DOHH2 (cell line): Measurements from ENCODE around the gene ADRA1B.
"Not testable (repeated sequence)": the region's sequence is repeated elsewhere in the genome, so short reads cannot be mapped to it uniquely, and the experiment has no call there.

Experiments
- H3F3A ChIP-seq: fragments of 200-600 bp; sonication (generic), shearing (Covaris generic); 2 replicates; pipeline ENCODE4 v1.6.0; 2016; ENCODE audit warnings: antibody characterized with exemption, mild to moderate bottlenecking; ENCODE audit not compliant: control insufficient read depth, insufficient read depth
- H3K27ac ChIP-seq: fragments of 200-600 bp; sonication (generic); 2 replicates; pipeline ENCODE4 v1.5.1; 2014; ENCODE audit warnings: low read depth, mild to moderate bottlenecking, low read length, moderate library complexity
- H3K27me3 ChIP-seq: fragments of 200-600 bp; sonication (generic); 2 replicates; pipeline ENCODE4 v1.6.1; 2014; ENCODE audit warnings: mild to moderate bottlenecking, low read length, mixed read lengths; ENCODE audit not compliant: control insufficient read depth
- H3K36me3 ChIP-seq: fragments of 200-600 bp; sonication (generic); 2 replicates; pipeline ENCODE4 v1.6.1; 2014; ENCODE audit warnings: mild to moderate bottlenecking, low read length, moderate library complexity, mixed read lengths; ENCODE audit not compliant: control insufficient read depth
- H3K4me1 ChIP-seq: fragments of 200-600 bp; sonication (generic); 2 replicates; pipeline ENCODE4 v1.6.1; 2014; ENCODE audit warnings: mild to moderate bottlenecking, low read length, mixed read lengths; ENCODE audit not compliant: control insufficient read depth
- H3K4me2 ChIP-seq: fragments of 200-600 bp; sonication (generic); 2 replicates; pipeline ENCODE4 v1.6.0; 2014; ENCODE audit warnings: mild to moderate bottlenecking, low read length, moderate library complexity
- H3K4me3 ChIP-seq: fragments of 200-600 bp; sonication (generic); 2 replicates; pipeline ENCODE4 v1.5.1; 2014; ENCODE audit warnings: mild to moderate bottlenecking, low read length, mixed read lengths
- H3K79me2 ChIP-seq: fragments of 200-600 bp; sonication (generic); 2 replicates; pipeline ENCODE4 v1.6.1; 2014; ENCODE audit warnings: mild to moderate bottlenecking, low read length, mixed read lengths; ENCODE audit not compliant: control insufficient read depth
- H3K9me2 ChIP-seq: fragments of 200-600 bp; sonication (generic); replicated peaks from 2 replicates; pipeline ENCODE4 v1.6.1; 2014; ENCODE audit warnings: mild to moderate bottlenecking, low read length, mixed read lengths; ENCODE audit not compliant: control insufficient read depth
- H3K9me3 ChIP-seq: fragments of 200-600 bp; sonication (generic); 2 replicates; pipeline ENCODE4 v1.6.1; 2014; ENCODE audit warnings: antibody characterized with exemption, low read length, mixed read lengths; ENCODE audit not compliant: control insufficient read depth, insufficient read depth
- H4K20me1 ChIP-seq: fragments of 200-600 bp; sonication (generic); 2 replicates; pipeline ENCODE4 v1.6.0; 2014; ENCODE audit warnings: low read depth, mild to moderate bottlenecking, antibody characterized with exemption, low read length, moderate library complexity; ENCODE audit not compliant: control insufficient read depth, insufficient read depth
- EZH2phosphoT487 ChIP-seq: fragments of 200-600 bp; sonication (generic); IDR thresholded peaks from 2 replicates; pipeline ENCODE4 v1.6.1; 2017; ENCODE audit warnings: borderline replicate concordance, mild to moderate bottlenecking, antibody characterized with exemption, low read length, moderate library complexity, mixed read lengths
- TF ChIP-seq, protein P1 (sequence below): fragments of 200-600 bp; sonication (generic); IDR thresholded peaks from one replicate; pipeline ENCODE4 v1.5.1; 2014; ENCODE audit warnings: antibody characterized with exemption, mild to moderate bottlenecking, low read depth, low read length; ENCODE audit not compliant: poor library complexity, severe bottlenecking

ADRA1B gene

GRCh38 chr5:160009591-160009989, 93.3 kb downstream of the ADRA1B start:
- Histone ChIP-seq H3F3A (no peaks in the 10 kb centered on the region), H3K4me1 (peaks cover 25% of the 10 kb centered on the region), H3K4me2 (peak overlapping the region; percentile 91), H3K9me3 (no peaks in the 10 kb centered on the region), H3K36me3 (peaks cover 23% of the 10 kb centered on the region), H3K27me3 (no peaks in the 10 kb centered on the region), H3K27ac (no peak overlapping the region), H3K9me2 (no peaks in the 10 kb centered on the region), H3K79me2 (peaks cover 33% of the 10 kb centered on the region), H3K4me3 (peak overlapping the region; percentile 91), H4K20me1 (no peaks in the 10 kb centered on the region)
- TF ChIP-seq, protein P1, sequence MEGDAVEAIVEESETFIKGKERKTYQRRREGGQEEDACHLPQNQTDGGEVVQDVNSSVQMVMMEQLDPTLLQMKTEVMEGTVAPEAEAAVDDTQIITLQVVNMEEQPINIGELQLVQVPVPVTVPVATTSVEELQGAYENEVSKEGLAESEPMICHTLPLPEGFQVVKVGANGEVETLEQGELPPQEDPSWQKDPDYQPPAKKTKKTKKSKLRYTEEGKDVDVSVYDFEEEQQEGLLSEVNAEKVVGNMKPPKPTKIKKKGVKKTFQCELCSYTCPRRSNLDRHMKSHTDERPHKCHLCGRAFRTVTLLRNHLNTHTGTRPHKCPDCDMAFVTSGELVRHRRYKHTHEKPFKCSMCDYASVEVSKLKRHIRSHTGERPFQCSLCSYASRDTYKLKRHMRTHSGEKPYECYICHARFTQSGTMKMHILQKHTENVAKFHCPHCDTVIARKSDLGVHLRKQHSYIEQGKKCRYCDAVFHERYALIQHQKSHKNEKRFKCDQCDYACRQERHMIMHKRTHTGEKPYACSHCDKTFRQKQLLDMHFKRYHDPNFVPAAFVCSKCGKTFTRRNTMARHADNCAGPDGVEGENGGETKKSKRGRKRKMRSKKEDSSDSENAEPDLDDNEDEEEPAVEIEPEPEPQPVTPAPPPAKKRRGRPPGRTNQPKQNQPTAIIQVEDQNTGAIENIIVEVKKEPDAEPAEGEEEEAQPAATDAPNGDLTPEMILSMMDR = no peak
- no peak for TF ChIP-seq EZH2phosphoT487

DNA sequence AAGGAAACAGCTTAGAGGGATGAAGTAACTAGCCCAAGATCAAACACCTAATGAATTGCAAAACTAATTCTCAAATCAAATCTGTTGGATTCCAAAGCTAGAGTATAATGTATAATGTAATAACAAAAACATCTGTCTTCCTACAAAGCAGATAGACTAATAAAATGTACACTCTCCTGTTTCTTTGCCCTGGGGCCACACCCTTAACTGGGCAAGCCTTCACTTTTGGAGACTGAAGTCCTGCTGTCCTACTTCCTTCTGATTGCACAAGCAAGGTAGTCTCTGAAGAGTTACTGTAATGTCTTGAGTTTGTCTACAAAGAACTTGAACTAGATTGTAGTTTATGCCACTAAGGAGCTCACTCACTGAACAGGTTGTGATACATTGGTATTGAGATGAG, 95.2 kb downstream of the ADRA1B start:
- H3K79me2 ChIP-seq = peaks cover 42% of the 10 kb centered on the region

GRCh38 chr5:160014197-160014596, 97.9 kb downstream of the ADRA1B start:
- H3F3A ChIP-seq, H3K4me2 ChIP-seq, H3K4me3 ChIP-seq, H4K20me1 ChIP-seq, H3K27me3 ChIP-seq, H3K9me2 ChIP-seq, H3K9me3 ChIP-seq, H3K27ac ChIP-seq: not testable (repeated sequence)
- peaks cover 40% of the 10 kb centered on the region for H3K36me3 ChIP-seq
- H3K4me1 ChIP-seq = peaks cover 21% of the 10 kb centered on the region
- H3K79me2 ChIP-seq = peaks cover 43% of the 10 kb centered on the region

More for the DNA sequence above, 95.2 kb downstream of the ADRA1B start:
- no peak for TF ChIP-seq EZH2phosphoT487
- TF ChIP-seq, protein P1 = no peak
- H3K4me3 ChIP-seq = no peak overlapping the region
- H3K4me2 ChIP-seq = peak overlapping the region; percentile 91
- H3K9me2 ChIP-seq = no peaks in the 10 kb centered on the region
- H3K27ac ChIP-seq = no peak overlapping the region
- H3F3A ChIP-seq = no peaks in the 10 kb centered on the region
- H3K27me3 ChIP-seq = no peaks in the 10 kb centered on the region
- no peaks in the 10 kb centered on the region for H3K9me3 ChIP-seq
- peaks cover 25% of the 10 kb centered on the region for H3K4me1 ChIP-seq
- H4K20me1 ChIP-seq = no peaks in the 10 kb centered on the region
- H3K36me3 ChIP-seq = peaks cover 33% of the 10 kb centered on the region

DNA sequence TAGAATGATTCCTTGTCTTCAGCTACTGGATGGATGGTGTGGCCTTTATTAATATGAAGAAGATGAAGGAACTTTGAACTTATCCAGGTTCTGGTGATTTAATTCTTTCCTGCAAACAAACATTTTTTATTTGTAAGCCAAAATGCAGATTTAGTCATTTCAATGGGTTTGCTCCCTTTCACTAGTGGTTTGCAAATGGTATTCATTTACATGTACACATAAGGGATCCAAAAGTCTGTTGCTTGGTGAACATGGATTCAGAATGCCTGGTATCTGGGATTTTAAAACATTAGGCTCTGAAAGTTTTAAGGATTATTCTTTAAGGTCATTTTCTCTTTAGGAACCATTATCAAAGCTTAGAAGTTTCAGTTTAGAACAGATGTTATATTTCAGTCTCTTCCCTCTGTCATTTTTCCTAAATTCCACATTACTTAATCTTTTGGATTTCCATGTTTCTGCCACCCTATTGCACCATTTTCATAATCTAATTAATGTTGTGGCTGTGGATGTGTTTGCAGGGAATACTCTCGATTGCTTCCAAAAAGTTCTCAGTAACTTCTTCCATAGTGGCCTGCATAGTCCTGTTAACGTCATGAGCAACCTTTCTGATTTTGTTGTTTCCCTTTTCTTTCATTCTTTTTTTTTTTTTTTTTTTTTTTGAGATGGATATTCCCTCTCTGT, 102.8 kb downstream of the ADRA1B start:
- no peaks in the 10 kb centered on the region for H3K27me3 ChIP-seq
- no peak overlapping the region for H3K4me2 ChIP-seq
- H3K27ac ChIP-seq = no peak overlapping the region
- no peak overlapping the region for H3K4me3 ChIP-seq
- TF ChIP-seq EZH2phosphoT487 = no peak
- TF ChIP-seq, protein P1 = no peak
- H3F3A ChIP-seq = no peaks in the 10 kb centered on the region; the same call in 1 of the 2 replicates
- H3K79me2 ChIP-seq = peaks cover 14% of the 10 kb centered on the region
- peaks cover 26% of the 10 kb centered on the region for H3K36me3 ChIP-seq
- H3K9me3 ChIP-seq = no peaks in the 10 kb centered on the region
- H4K20me1 ChIP-seq = no peaks in the 10 kb centered on the region
- H3K4me1 ChIP-seq = no peaks in the 10 kb centered on the region
- H3K9me2 ChIP-seq = no peaks in the 10 kb centered on the region
